GM06990 (cell line): ENCODE data around the gene SCN9A.

Source experiments
- DNase-seq: peaks from one replicate; pipeline ENCODE4 v3.0.0-alpha.2; 2011; ENCODE audit not compliant: insufficient read length; ENCODE audit errors: extremely low read depth
- H3K27me3 ChIP-seq: replicated peaks from 2 replicates; pipeline ENCODE4 v1.6.0; 2011; ENCODE audit warnings: low read length; ENCODE audit not compliant: control insufficient read depth, insufficient read depth
- H3K36me3 ChIP-seq: 2 replicates; pipeline ENCODE4 v1.5.1; 2011; ENCODE audit warnings: low read length; ENCODE audit not compliant: control insufficient read depth, insufficient read depth
- H3K4me3 ChIP-seq: replicated peaks from 2 replicates; pipeline ENCODE4 v1.5.1; 2011; ENCODE audit warnings: low read depth, mild to moderate bottlenecking, control low read depth, low read length
- TF ChIP-seq, protein P1 (sequence below): IDR thresholded peaks from 2 replicates; pipeline ENCODE4 v1.5.1; 2011; ENCODE audit warnings: low read length, control low read depth, mild to moderate bottlenecking, inconsistent platforms; ENCODE audit not compliant: insufficient read depth, poor library complexity, severe bottlenecking

SCN9A gene

DNA sequence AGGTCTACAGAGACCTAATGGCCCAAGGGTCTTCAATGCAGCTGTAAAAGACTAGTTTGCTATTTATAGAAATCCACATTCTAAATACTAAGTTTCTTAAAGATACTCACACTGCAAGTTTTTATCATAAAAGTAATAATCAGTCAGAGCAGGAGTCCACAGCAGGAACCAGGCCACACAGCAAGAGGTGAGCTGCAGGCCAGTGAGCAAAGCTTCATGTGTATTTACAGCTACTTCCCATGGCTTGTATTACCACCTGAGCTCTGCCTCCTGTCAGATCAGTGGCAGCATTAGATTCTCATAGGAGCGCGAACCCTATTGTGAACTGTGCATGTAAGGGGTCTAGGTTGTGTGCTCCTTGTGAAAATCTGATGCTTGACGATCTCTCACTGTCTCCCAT lies 6.7 kb upstream of the SCN9A start:
- no peaks in the 10 kb centered on the region for H3K36me3 ChIP-seq

GRCh38 chr2:166380615-166381014 lies 4.9 kb upstream of the SCN9A start:
- TF ChIP-seq, protein P1, sequence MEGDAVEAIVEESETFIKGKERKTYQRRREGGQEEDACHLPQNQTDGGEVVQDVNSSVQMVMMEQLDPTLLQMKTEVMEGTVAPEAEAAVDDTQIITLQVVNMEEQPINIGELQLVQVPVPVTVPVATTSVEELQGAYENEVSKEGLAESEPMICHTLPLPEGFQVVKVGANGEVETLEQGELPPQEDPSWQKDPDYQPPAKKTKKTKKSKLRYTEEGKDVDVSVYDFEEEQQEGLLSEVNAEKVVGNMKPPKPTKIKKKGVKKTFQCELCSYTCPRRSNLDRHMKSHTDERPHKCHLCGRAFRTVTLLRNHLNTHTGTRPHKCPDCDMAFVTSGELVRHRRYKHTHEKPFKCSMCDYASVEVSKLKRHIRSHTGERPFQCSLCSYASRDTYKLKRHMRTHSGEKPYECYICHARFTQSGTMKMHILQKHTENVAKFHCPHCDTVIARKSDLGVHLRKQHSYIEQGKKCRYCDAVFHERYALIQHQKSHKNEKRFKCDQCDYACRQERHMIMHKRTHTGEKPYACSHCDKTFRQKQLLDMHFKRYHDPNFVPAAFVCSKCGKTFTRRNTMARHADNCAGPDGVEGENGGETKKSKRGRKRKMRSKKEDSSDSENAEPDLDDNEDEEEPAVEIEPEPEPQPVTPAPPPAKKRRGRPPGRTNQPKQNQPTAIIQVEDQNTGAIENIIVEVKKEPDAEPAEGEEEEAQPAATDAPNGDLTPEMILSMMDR, result no peak
- DNase-seq, result no peak

More for the DNA sequence above, 6.7 kb upstream of the SCN9A start:
- Histone ChIP-seq H3K27me3 (no peaks in the 10 kb centered on the region), H3K4me3 (no peak overlapping the region)
- no peak for DNase-seq
- TF ChIP-seq, protein P1, result no peak

DNA sequence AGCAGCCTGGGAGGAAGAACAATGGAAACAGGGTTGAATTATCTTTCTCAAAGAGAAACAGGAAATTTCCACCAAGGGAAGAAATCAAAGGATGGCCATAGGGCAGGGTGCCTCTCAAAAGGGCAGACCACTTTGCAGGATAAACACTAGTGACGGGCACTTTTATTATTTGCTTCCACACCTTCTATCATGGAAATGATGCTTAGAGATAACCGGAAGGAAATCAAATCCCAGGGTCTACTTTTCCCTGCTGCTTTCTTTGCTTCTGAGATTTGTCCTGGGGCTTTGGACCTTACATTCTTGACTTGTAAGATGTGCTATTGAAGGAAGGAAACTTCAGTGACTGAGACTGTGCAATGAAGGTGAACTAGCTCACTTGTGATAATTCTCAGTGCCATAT lies 1.1 kb upstream of the SCN9A start:
- DNase-seq, result no peak
- TF ChIP-seq, protein P1, result no peak
- Histone ChIP-seq H3K27me3 (no peaks in the 10 kb centered on the region), H3K36me3 (no peaks in the 10 kb centered on the region), H3K4me3 (no peak overlapping the region)

More at GRCh38 chr2:166380615-166381014, 4.9 kb upstream of the SCN9A start:
- Histone ChIP-seq H3K4me3 (no peak overlapping the region), H3K36me3 (no peaks in the 10 kb centered on the region), H3K27me3 (no peaks in the 10 kb centered on the region)

DNA sequence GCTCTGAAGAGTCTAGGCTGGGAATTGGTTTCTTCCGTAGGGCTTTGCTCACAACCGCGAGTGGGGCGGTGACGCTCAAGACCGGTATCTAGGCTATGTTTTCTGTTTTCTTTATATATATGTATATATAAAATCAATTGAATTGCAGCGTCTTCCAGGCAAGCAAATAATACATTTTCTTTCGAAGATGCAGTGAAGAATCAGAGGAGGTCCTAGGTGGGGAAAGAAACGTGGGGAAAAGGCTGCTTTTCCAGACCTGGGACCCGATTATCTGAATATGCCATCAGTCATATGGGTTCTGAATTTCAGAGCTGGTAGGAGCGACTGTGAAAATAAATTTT lies 714 bp upstream of the SCN9A start:
- Histone ChIP-seq H3K36me3 (no peaks in the 10 kb centered on the region), H3K4me3 (no peak overlapping the region), H3K27me3 (no peaks in the 10 kb centered on the region)
- TF ChIP-seq, protein P1, result no peak
- no peak for DNase-seq

DNA sequence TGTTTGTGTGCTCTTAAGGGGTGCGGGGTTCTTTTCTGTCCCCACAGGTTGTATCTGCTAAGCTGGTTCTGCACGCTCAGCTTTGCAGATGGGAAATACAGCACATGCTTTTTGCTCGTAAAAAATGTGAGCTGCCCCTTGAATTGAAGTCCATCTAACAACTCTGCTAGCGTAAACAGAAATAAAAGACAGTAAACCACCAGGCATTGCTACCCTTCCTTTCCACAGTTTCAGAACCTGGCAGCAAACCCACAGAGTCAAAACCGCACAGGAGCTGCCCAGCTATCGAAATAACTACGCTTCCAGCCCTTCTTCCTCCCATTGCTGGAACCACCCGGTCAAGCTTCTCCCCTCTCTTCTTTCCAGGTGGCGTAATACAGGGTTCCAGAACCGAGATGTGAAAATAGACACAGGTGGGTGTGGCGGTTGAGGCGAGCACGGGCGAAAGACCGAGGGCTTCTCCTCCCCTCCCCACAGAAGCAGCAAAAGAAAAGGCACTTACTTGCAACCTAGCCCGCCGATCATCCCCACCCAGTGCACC lies 479 bp downstream of the SCN9A start:
- TF ChIP-seq, protein P1, result no peak
- H3K27me3 ChIP-seq, result no peaks in the 10 kb centered on the region
- H3K36me3 ChIP-seq, result no peaks in the 10 kb centered on the region
- no peak for DNase-seq
- H3K4me3 ChIP-seq, result no peak overlapping the region

GRCh38 chr2:166373951-166374350 lies 1.8 kb downstream of the SCN9A start:
- H3K4me3 ChIP-seq, result no peak overlapping the region
- DNase-seq, result no peak
- no peaks in the 10 kb centered on the region for H3K36me3 ChIP-seq
- TF ChIP-seq, protein P1, result no peak
- H3K27me3 ChIP-seq, result no peaks in the 10 kb centered on the region
